H9 (cell line): ENCODE measurements around the gene BPIFB3. TPM values are rescaled to one million over a fixed set of nuclear protein-coding genes. Genes with fewer than 3 reads are reported as not detected.

ENCODE experiments used
- DNase-seq: peaks from one replicate; pipeline ENCODE4 v3.0.0-alpha.2; 2017
- H2AFZ ChIP-seq: one replicate; pipeline ENCODE4 v1.6.1; 2013; ENCODE audit warnings: mild to moderate bottlenecking, low read length, control low read depth, moderate library complexity
- H2AK5ac ChIP-seq: 2 replicates; pipeline ENCODE4 v1.6.1; 2013; ENCODE audit warnings: low read length, control low read depth, mixed read lengths; ENCODE audit not compliant: insufficient read length
- H2BK120ac ChIP-seq: one replicate; pipeline ENCODE4 v1.6.1; 2013; ENCODE audit warnings: low read depth, mild to moderate bottlenecking, low read length, control low read depth, inconsistent platforms; ENCODE audit not compliant: poor library complexity, severe bottlenecking
- H2BK12ac ChIP-seq: 2 replicates; pipeline ENCODE4 v1.6.1; 2013; ENCODE audit warnings: low read length, control low read depth, mixed read lengths, low read depth; ENCODE audit not compliant: insufficient read length
- H2BK15ac ChIP-seq: 2 replicates; pipeline ENCODE4 v1.6.1; 2013; ENCODE audit warnings: low read depth, low read length, control low read depth
- H2BK20ac ChIP-seq: one replicate; pipeline ENCODE4 v1.6.1; 2013; ENCODE audit warnings: low read depth, mild to moderate bottlenecking, low read length, control low read depth, inconsistent platforms; ENCODE audit not compliant: poor library complexity, severe bottlenecking
- H2BK5ac ChIP-seq: 2 replicates; pipeline ENCODE4 v1.6.1; 2013; ENCODE audit warnings: low read length, control low read depth, mixed read lengths; ENCODE audit not compliant: insufficient read length
- H3K14ac ChIP-seq: 2 replicates; pipeline ENCODE4 v1.6.1; 2013; ENCODE audit warnings: low read length, control low read depth; ENCODE audit not compliant: insufficient read depth
- H3K18ac ChIP-seq: 2 replicates; pipeline ENCODE4 v1.6.1; 2013; ENCODE audit warnings: low read depth, mild to moderate bottlenecking, mixed read lengths, low read length, control low read depth; ENCODE audit not compliant: insufficient read length
- H3K23ac ChIP-seq: 2 replicates; pipeline ENCODE4 v1.6.1; 2013; ENCODE audit warnings: low read length, control low read depth, mixed read lengths, low read depth; ENCODE audit not compliant: insufficient read length
- H3K23me2 ChIP-seq: 2 replicates; pipeline ENCODE4 v1.6.1; 2013; ENCODE audit warnings: low read depth, mild to moderate bottlenecking, mixed read lengths, low read length, control low read depth; ENCODE audit not compliant: insufficient read length, poor library complexity, severe bottlenecking
- H3K27ac ChIP-seq: 2 replicates; pipeline ENCODE4 v1.5.1; 2013; ENCODE audit warnings: low read length, control low read depth, mixed read lengths, low read depth; ENCODE audit not compliant: insufficient read length
- H3K27me3 ChIP-seq: 2 replicates; pipeline ENCODE4 v1.6.1; 2013; ENCODE audit warnings: low read length, control low read depth, inconsistent platforms; ENCODE audit not compliant: insufficient read depth
- H3K4ac ChIP-seq: 2 replicates; pipeline ENCODE4 v1.6.1; 2013; ENCODE audit warnings: low read depth, mild to moderate bottlenecking, control low read depth, inconsistent platforms, low read length, moderate library complexity
- H3K4me1 ChIP-seq: 2 replicates; pipeline ENCODE4 v1.6.1; 2013; ENCODE audit warnings: low read length, control low read depth, inconsistent platforms; ENCODE audit not compliant: insufficient read depth
- H3K4me2 ChIP-seq: 2 replicates; pipeline ENCODE4 v1.6.1; 2013; ENCODE audit warnings: low read length, control low read depth, mixed read lengths; ENCODE audit not compliant: insufficient read length, insufficient read depth
- H3K56ac ChIP-seq: 2 replicates; pipeline ENCODE4 v1.6.1; 2013; ENCODE audit warnings: low read depth, mild to moderate bottlenecking, mixed read lengths, low read length, control low read depth; ENCODE audit not compliant: insufficient read length
- H3K79me1 ChIP-seq: 2 replicates; pipeline ENCODE4 v1.6.1; 2013; ENCODE audit warnings: low read depth, mild to moderate bottlenecking, moderate library complexity, low read length, control low read depth, inconsistent platforms; ENCODE audit not compliant: insufficient read depth, poor library complexity, severe bottlenecking
- H3K79me2 ChIP-seq: 2 replicates; pipeline ENCODE4 v1.6.1; 2013; ENCODE audit warnings: low read length, control low read depth, inconsistent platforms; ENCODE audit not compliant: insufficient read depth
- H3K9ac ChIP-seq: 2 replicates; pipeline ENCODE4 v1.6.1; 2013; ENCODE audit warnings: low read length, control low read depth, mixed read lengths; ENCODE audit not compliant: insufficient read length; ENCODE audit errors: extremely low read depth
- H3K9me3 ChIP-seq: one replicate; pipeline ENCODE4 v1.6.1; 2013; ENCODE audit warnings: low read depth, low read length, inconsistent platforms; ENCODE audit not compliant: control insufficient read depth
- H3T11ph ChIP-seq: one replicate; pipeline ENCODE4 v1.6.1; 2013; ENCODE audit warnings: mild to moderate bottlenecking, low read length, control low read depth, inconsistent platforms
- H4K20me1 ChIP-seq: one replicate; pipeline ENCODE4 v1.6.1; 2013; ENCODE audit not compliant: control insufficient read depth, insufficient read length, insufficient read depth
- H4K5ac ChIP-seq: 2 replicates; pipeline ENCODE4 v1.6.1; 2013; ENCODE audit warnings: low read depth, mild to moderate bottlenecking, mixed read lengths, low read length, control low read depth; ENCODE audit not compliant: insufficient read length
- H4K8ac ChIP-seq: replicated peaks from 2 replicates; pipeline ENCODE4 v1.6.1; 2013; ENCODE audit warnings: low read length, control low read depth, mixed read lengths, low read depth; ENCODE audit not compliant: insufficient read length
- H4K91ac ChIP-seq: 2 replicates; pipeline ENCODE4 v1.6.1; 2013; ENCODE audit warnings: low read depth, mild to moderate bottlenecking, moderate library complexity, mixed read lengths, low read length, control low read depth; ENCODE audit not compliant: insufficient read length
- H3K27ac Mint-ChIP-seq, 3 experiments: 2 replicates in 2 of 3; 3 replicates in 1 of 3; pipeline ENCODE4 v1.8.0; 2020 to 2021; ENCODE audit warnings: mixed read lengths in 3 of 3, mild to moderate bottlenecking in 1 of 3, moderate library complexity in 1 of 3
- H3K27me3 Mint-ChIP-seq: 2 replicates; pipeline ENCODE4 v1.8.0; 2021; ENCODE audit warnings: low read depth, mild to moderate bottlenecking, moderate library complexity, mixed read lengths
- H3K36me3 Mint-ChIP-seq, 3 experiments: 2 replicates in 2 of 3; 3 replicates in 1 of 3; pipeline ENCODE4 v1.8.0; 2020 to 2021; ENCODE audit warnings: low read depth in 3 of 3, mixed read lengths in 3 of 3; ENCODE audit not compliant: insufficient read depth in 1 of 3
- H3K4me1 Mint-ChIP-seq, 2 experiments: 2 replicates each; pipeline ENCODE4 v1.8.0; 2020; ENCODE audit warnings: mixed read lengths in 2 of 2
- H3K4me3 Mint-ChIP-seq, 2 experiments: 2 replicates in 1 of 2; 3 replicates in 1 of 2; pipeline ENCODE4 v1.8.0; 2020 to 2021; ENCODE audit warnings: mild to moderate bottlenecking in 2 of 2, mixed read lengths in 2 of 2, moderate library complexity in 1 of 2
- H3K9me3 Mint-ChIP-seq, 2 experiments: 2 replicates in 1 of 2; 3 replicates in 1 of 2; pipeline ENCODE4 v1.8.0; 2020; ENCODE audit warnings: mild to moderate bottlenecking in 2 of 2, mixed read lengths in 2 of 2, moderate library complexity in 1 of 2
- WGBS: extraction: QIAGEN DNeasy Blood & Tissue Kit; methylation state at CpG from one replicate; pipeline ENCODE4 v1.1.7; 2013; ENCODE audit warnings: missing lambda C conversion rate, low lambda C conversion rate, mixed read lengths; ENCODE audit not compliant: insufficient read length; ENCODE audit errors: extremely low coverage; 5-methylcytosine and 5-hydroxymethylcytosine counted together
- total RNA-seq: library from RNA; stranded (reverse); gene quantifications from 2 replicates; pipeline ENCODE4 v1.2.1, GENCODE V29; 2021
- TF ChIP-seq, protein P1 (sequence below): fragments of 200-600 bp; sonication (generic); conservative IDR thresholded peaks from 3 replicates; pipeline ENCODE4 v1.8.0; 2021; ENCODE audit warnings: antibody characterized with exemption, mild to moderate bottlenecking

BPIFB3 gene
- total RNA-seq, 1 experiment from 2014 or later, result not detected

DNA sequence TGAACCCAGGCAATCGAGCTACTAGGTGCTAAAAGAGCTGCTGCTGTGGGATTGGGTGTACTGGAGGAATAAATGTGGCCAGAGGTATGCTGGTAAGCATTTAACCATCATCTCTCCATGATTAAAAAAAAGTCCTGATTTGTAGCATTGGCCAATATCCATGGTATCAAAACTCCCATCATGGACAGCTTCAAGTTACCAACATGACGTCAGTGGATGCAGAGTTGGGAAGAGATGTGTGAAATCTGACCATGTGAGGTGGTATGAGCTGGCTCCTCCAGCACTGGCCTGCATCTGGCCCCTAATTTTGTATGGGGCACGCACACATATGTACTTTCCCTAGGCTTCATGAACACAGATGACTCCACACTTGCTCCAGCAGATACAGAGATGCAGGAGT, 37.4 kb downstream of the BPIFB3 start:
- H3K4me2 ChIP-seq, result no peak overlapping the region
- Mint-ChIP-seq H3K4me1 (0 out of 4 replicates have a peak, but pooled peaks cover 0 to 2% of the 10 kb centered on the region in 2 experiments), H3K27ac (no peak overlapping the region), H3K9me3 (no peaks in the 10 kb centered on the region), H3K4me3 (no peak overlapping the region), H3K36me3 (no peaks in the 10 kb centered on the region), H3K27me3 (peaks cover 18% of the 10 kb centered on the region)
- H3K79me2 ChIP-seq, result no peaks in the 10 kb centered on the region
- H2BK15ac ChIP-seq, result no peak overlapping the region
- no peak overlapping the region for H3T11ph ChIP-seq
- H3K27ac ChIP-seq, result no peak overlapping the region
- H4K91ac ChIP-seq, result no peak overlapping the region
- H3K23ac ChIP-seq, result no peak overlapping the region
- no peak overlapping the region for H3K9ac ChIP-seq
- H4K20me1 ChIP-seq, result no peaks in the 10 kb centered on the region
- no peaks in the 10 kb centered on the region for H3K9me3 ChIP-seq
- H3K23me2 ChIP-seq, result no peaks in the 10 kb centered on the region
- no peaks in the 10 kb centered on the region for H3K27me3 ChIP-seq
- H3K14ac ChIP-seq, result no peak overlapping the region
- no peak overlapping the region for H2AK5ac ChIP-seq
- TF ChIP-seq, protein P1, sequence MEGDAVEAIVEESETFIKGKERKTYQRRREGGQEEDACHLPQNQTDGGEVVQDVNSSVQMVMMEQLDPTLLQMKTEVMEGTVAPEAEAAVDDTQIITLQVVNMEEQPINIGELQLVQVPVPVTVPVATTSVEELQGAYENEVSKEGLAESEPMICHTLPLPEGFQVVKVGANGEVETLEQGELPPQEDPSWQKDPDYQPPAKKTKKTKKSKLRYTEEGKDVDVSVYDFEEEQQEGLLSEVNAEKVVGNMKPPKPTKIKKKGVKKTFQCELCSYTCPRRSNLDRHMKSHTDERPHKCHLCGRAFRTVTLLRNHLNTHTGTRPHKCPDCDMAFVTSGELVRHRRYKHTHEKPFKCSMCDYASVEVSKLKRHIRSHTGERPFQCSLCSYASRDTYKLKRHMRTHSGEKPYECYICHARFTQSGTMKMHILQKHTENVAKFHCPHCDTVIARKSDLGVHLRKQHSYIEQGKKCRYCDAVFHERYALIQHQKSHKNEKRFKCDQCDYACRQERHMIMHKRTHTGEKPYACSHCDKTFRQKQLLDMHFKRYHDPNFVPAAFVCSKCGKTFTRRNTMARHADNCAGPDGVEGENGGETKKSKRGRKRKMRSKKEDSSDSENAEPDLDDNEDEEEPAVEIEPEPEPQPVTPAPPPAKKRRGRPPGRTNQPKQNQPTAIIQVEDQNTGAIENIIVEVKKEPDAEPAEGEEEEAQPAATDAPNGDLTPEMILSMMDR, result no peak
- H4K8ac ChIP-seq, result no peak overlapping the region
- no peak overlapping the region for H2BK5ac ChIP-seq
- H2AFZ ChIP-seq, result no peak overlapping the region
- no peaks in the 10 kb centered on the region for H3K4me1 ChIP-seq
- no peak overlapping the region for H2BK20ac ChIP-seq
- H2BK120ac ChIP-seq, result no peak overlapping the region
- no peak overlapping the region for H2BK12ac ChIP-seq
- H4K5ac ChIP-seq, result no peak overlapping the region
- no peak overlapping the region for H3K4ac ChIP-seq
- DNase-seq, result no peak
- WGBS, result no CpG with 5 or more reads among the region's 3 CpGs
- H3K56ac ChIP-seq, result no peak overlapping the region
- H3K18ac ChIP-seq, result no peak overlapping the region
- no peaks in the 10 kb centered on the region for H3K79me1 ChIP-seq
